ENCODE measurements around the gene MBNL2.

DNA sequence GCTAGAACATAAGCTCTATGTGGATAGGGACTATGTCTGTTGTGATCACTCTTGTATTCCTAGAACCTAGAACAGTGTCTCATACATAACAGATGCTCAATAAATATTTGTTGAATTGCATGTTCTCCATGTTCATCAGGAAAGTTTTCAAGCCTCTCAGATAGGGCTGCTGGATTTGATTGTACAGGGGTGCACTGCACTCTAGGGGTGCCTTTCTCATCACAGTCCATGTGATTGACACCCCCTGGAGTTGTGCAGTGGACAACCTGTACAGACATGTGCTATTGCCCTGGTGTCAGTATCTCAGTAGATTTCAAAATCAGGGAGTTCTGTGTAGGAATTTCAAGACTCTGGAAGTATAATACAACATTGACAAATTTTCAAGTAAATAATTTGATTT lies 58.9 kb downstream of the MBNL2 start:
- TF ChIP-seq, protein P1, sequence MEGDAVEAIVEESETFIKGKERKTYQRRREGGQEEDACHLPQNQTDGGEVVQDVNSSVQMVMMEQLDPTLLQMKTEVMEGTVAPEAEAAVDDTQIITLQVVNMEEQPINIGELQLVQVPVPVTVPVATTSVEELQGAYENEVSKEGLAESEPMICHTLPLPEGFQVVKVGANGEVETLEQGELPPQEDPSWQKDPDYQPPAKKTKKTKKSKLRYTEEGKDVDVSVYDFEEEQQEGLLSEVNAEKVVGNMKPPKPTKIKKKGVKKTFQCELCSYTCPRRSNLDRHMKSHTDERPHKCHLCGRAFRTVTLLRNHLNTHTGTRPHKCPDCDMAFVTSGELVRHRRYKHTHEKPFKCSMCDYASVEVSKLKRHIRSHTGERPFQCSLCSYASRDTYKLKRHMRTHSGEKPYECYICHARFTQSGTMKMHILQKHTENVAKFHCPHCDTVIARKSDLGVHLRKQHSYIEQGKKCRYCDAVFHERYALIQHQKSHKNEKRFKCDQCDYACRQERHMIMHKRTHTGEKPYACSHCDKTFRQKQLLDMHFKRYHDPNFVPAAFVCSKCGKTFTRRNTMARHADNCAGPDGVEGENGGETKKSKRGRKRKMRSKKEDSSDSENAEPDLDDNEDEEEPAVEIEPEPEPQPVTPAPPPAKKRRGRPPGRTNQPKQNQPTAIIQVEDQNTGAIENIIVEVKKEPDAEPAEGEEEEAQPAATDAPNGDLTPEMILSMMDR (conservative IDR thresholded peaks at IDR 0.05; ENCODE audit: low read depth, low read length): no peak
- TF ChIP-seq EZH2 (IDR thresholded peaks at IDR 0.05; ENCODE audit: low read length, unreplicated experiment): no peak

Measured in PC-3 (cell line).